Ishikawa (cell line): ENCODE data around the gene LITAF.

ENCODE experiments used
- CEBPB ChIP-seq: IDR thresholded peaks from 2 replicates; pipeline ENCODE4 v1.6.1; 2012
- CREB1 ChIP-seq: IDR thresholded peaks from 2 replicates; pipeline ENCODE4 v1.6.1; 2012; ENCODE audit warnings: low read depth
- EGR1 ChIP-seq: IDR thresholded peaks from 2 replicates; pipeline ENCODE4 v1.6.1; 2012
- EP300 ChIP-seq: IDR thresholded peaks from 2 replicates; pipeline ENCODE4 v1.6.1; 2012; ENCODE audit warnings: borderline replicate concordance
- FOXM1 ChIP-seq: IDR thresholded peaks from 2 replicates; pipeline ENCODE4 v1.6.1; 2012; ENCODE audit warnings: low read depth, borderline replicate concordance
- NFIC ChIP-seq: IDR thresholded peaks from 2 replicates; pipeline ENCODE4 v1.6.1; 2012
- RAD21 ChIP-seq: IDR thresholded peaks from 2 replicates; pipeline ENCODE4 v1.6.1; 2012; ENCODE audit warnings: low read depth
- TAF1 ChIP-seq: IDR thresholded peaks from 2 replicates; pipeline ENCODE4 v1.6.1; 2012; ENCODE audit warnings: low read depth, mild to moderate bottlenecking
- TCF12 ChIP-seq: IDR thresholded peaks from 2 replicates; pipeline ENCODE4 v1.6.1; 2012; ENCODE audit warnings: low read depth
- TEAD4 ChIP-seq: IDR thresholded peaks from 2 replicates; pipeline ENCODE4 v1.6.1; 2012
- YY1 ChIP-seq: IDR thresholded peaks from 2 replicates; pipeline ENCODE4 v1.6.1; 2012; ENCODE audit warnings: low read depth
- ZBTB7A ChIP-seq: IDR thresholded peaks from 2 replicates; pipeline ENCODE4 v1.6.1; 2012; ENCODE audit warnings: low read depth
- TF ChIP-seq, protein P1 (sequence below): IDR thresholded peaks from 2 replicates; pipeline ENCODE4 v1.6.1; 2012
- TF ChIP-seq, protein P2 (sequence below): IDR thresholded peaks from 2 replicates; pipeline ENCODE4 v1.6.1; 2012
- TF ChIP-seq, protein P3 (sequence below): IDR thresholded peaks from 2 replicates; pipeline ENCODE4 v1.6.1; 2012; ENCODE audit warnings: low read depth, mild to moderate bottlenecking

The LITAF gene

DNA sequence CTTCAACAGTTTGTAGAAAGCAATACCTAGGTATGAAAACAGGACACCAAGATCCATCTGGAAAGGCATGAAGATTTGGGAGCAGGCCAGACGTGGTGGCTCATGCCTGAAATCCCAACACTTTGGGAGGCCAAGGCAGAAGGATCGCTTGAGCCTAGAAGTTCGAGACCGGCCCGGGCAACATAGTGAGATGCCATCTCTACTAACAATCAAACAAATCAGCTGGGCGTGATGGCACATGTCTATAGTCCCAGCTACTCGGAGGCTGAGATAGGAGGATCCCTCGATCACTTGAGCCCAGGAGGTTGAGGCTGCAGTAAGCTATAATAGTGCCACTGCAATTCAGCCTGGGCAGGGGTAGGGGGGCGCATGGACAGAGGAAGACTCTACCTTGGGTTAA is 20.3 kb downstream of the LITAF start:
- TF ChIP-seq YY1 (no peak), NFIC (no peak), EP300 (no peak), EGR1 (no peak), TEAD4 (no peak), TCF12 (no peak), RAD21 (no peak), TAF1 (no peak)
- TF ChIP-seq, protein P1, sequence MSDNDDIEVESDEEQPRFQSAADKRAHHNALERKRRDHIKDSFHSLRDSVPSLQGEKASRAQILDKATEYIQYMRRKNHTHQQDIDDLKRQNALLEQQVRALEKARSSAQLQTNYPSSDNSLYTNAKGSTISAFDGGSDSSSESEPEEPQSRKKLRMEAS: no peak
- TF ChIP-seq, protein P2, sequence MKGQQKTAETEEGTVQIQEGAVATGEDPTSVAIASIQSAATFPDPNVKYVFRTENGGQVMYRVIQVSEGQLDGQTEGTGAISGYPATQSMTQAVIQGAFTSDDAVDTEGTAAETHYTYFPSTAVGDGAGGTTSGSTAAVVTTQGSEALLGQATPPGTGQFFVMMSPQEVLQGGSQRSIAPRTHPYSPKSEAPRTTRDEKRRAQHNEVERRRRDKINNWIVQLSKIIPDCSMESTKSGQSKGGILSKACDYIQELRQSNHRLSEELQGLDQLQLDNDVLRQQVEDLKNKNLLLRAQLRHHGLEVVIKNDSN: no peak

DNA sequence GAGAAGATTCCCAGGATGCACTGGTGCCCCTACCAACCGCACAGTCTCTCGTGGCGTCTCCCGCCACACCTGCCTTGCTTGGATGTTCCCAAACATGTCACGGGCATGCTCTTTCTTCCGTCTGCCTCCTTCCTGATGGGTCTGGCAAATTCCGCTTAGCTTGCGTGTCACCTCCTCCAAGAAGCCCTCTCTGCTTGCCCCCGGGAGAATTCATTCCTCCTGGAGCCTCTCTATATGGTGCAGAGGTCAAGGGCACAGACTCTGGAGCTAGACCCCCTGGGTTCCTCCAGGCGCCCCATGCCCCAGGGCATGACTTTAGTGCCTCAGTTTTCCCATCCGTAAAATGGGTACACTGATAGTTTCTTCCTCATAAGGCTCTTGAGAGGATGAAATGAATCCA is 21.1 kb downstream of the LITAF start:
- TF ChIP-seq YY1 (no peak), TEAD4 (no peak), CEBPB (no peak), EP300 (no peak), NFIC (no peak), CREB1 (no peak), EGR1 (no peak), ZBTB7A (no peak), TCF12 (no peak), TAF1 (no peak), RAD21 (no peak), FOXM1 (no peak)
- TF ChIP-seq, protein P2: no peak
- TF ChIP-seq, protein P1: no peak

DNA sequence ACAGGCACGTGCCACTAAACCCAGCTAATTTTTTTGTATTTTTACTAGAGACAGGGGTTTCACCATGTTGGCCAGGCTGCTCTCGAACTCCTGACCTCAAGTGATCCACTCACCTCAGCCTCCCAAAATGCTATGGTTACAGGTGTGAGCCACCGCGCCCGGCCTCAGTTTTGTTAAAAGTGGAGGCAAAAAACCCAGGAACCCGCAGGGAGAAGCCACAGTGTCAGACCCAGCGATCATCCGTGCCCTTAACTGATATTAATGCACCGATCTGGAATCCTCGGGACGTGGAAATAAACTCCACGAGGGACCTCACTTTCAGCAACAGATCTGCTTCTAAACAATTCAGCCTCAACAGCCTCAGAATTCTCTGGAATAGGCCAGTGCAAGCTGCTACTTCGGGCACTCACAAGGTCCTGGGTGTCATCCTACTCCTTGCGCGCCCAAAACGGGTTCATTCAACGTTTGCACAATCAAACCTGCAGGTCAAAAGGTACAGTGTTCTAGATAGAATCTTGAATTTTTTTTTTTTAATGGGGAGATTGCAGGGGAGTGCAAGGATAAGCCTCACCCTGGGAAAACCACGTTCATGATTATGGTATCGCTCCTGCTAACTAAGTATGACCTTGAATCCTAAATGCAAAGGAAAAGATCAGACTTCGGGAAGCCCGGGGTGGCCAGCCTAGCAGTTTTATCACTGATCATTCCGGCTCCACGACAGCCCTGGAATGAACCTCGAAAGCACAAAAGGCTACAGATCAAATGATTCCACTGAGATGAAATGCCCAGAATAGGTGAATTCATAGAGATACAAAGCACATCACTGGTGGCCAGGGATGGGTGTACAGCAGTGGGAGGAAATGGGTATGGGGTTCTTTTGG is 22.4 kb downstream of the LITAF start:
- TF ChIP-seq, protein P1: no peak

DNA sequence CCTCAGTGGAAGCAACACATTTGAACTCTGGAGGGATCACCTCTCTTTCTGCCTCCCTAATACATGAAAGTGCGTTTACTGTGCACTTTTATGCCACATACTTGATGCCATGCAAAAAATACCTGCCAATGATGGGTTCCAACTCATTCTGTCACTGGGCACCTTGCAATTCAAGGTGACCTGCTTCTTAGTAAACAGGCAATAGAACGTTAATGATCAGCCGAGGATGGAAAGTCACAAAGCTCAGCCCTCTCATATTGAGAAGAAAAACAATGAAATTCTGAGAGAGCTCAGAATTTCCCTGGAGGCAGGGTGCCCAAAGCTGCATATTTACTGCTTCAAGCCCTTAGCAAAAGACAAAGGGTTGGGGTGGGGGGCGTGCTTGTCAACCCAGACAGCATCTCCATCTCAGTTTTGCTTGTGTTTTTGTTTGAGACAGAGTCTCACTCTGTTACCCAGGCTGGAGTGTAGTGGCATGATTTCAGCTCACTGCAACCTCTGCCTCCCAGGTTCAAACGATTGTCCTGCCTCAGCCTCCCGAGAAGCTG is 23.2 kb downstream of the LITAF start:
- no peak for TF ChIP-seq TEAD4
- no peak for TF ChIP-seq TAF1
- TF ChIP-seq, protein P1: no peak
- TF ChIP-seq ZBTB7A: no peak
- no peak for TF ChIP-seq FOXM1
- no peak for TF ChIP-seq EGR1
- TF ChIP-seq TCF12: no peak
- no peak for TF ChIP-seq EP300
- TF ChIP-seq, protein P2: no peak
- no peak for TF ChIP-seq CEBPB
- no peak for TF ChIP-seq NFIC
- TF ChIP-seq, protein P3, sequence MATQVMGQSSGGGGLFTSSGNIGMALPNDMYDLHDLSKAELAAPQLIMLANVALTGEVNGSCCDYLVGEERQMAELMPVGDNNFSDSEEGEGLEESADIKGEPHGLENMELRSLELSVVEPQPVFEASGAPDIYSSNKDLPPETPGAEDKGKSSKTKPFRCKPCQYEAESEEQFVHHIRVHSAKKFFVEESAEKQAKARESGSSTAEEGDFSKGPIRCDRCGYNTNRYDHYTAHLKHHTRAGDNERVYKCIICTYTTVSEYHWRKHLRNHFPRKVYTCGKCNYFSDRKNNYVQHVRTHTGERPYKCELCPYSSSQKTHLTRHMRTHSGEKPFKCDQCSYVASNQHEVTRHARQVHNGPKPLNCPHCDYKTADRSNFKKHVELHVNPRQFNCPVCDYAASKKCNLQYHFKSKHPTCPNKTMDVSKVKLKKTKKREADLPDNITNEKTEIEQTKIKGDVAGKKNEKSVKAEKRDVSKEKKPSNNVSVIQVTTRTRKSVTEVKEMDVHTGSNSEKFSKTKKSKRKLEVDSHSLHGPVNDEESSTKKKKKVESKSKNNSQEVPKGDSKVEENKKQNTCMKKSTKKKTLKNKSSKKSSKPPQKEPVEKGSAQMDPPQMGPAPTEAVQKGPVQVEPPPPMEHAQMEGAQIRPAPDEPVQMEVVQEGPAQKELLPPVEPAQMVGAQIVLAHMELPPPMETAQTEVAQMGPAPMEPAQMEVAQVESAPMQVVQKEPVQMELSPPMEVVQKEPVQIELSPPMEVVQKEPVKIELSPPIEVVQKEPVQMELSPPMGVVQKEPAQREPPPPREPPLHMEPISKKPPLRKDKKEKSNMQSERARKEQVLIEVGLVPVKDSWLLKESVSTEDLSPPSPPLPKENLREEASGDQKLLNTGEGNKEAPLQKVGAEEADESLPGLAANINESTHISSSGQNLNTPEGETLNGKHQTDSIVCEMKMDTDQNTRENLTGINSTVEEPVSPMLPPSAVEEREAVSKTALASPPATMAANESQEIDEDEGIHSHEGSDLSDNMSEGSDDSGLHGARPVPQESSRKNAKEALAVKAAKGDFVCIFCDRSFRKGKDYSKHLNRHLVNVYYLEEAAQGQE: no peak
- no peak for TF ChIP-seq CREB1
- TF ChIP-seq RAD21: no peak
- TF ChIP-seq YY1: no peak

DNA sequence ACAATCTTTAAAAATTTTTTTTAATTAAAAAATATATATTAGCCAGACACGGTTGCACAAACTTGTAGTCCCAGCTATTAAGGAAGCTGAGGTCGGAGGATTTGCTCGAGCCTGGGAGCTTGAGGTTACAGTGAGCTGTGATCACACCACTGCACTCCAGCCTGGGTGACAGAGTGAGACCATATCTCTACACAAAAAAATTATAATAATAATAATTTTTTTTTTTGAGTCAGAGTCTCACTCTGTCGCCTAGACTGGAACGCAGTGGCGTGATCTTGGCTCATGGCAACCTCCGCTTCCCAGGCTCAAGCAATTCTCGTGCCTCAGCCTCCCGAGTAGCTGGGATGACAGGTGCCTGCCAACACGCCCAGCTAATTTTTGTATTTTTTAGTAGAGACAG is 23.8 kb downstream of the LITAF start:
- TF ChIP-seq NFIC: no peak
- no peak for TF ChIP-seq CREB1
- no peak for TF ChIP-seq TEAD4
- TF ChIP-seq, protein P2: no peak
- no peak for TF ChIP-seq YY1
- TF ChIP-seq, protein P3: no peak
- no peak for TF ChIP-seq TCF12
- TF ChIP-seq RAD21: no peak
- no peak for TF ChIP-seq EGR1
- TF ChIP-seq TAF1: no peak
- TF ChIP-seq EP300: no peak
- no peak for TF ChIP-seq CEBPB
- TF ChIP-seq, protein P1: no peak
- no peak for TF ChIP-seq FOXM1
- no peak for TF ChIP-seq ZBTB7A
